Thyroid gland (tissue), 4 donors: Measurements from ENCODE around the gene EML1.

Source experiments
- POLR2A ChIP-seq, 2 donors: fragments of 450-650 bp; IDR thresholded peaks; one replicate each; pipeline ENCODE4 v1.6.1; 2017; ENCODE audit warnings: antibody characterized with exemption in 2 of 2, mild to moderate bottlenecking in 2 of 2, moderate library complexity in 1 of 2
- TF ChIP-seq, protein P1 (sequence below), 6 experiments: fragments of 200-600 bp in 3 of 6; fragments of 450-650 bp in 3 of 6; sonication (generic) in 3 of 6; IDR thresholded peaks; one replicate each; pipeline ENCODE4 v1.5.1; 2016 to 2019; ENCODE audit warnings: antibody characterized with exemption in 6 of 6, mild to moderate bottlenecking in 2 of 6, inconsistent platforms in 1 of 6, moderate library complexity in 1 of 6

DNA sequence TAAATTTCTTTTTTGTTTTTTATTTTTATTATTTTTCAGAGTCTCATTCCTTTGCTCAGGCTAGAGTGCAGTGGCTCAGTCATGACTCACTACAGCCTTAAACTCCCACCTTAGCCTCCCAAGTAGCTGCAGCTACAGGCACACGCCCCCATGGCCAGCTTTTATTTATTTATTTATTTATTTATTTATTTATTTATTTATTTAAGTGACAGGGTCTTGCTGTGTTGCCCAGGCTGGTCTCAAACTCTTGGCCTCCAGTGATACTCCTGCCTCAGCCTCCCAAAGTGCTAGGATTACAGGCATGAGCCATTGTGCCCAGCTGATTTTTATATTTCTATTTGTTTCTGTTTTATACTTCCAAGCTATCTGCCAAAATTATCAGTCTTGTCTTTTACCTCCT, 182.8 kb downstream of the EML1 start:
- TF ChIP-seq, protein P1, sequence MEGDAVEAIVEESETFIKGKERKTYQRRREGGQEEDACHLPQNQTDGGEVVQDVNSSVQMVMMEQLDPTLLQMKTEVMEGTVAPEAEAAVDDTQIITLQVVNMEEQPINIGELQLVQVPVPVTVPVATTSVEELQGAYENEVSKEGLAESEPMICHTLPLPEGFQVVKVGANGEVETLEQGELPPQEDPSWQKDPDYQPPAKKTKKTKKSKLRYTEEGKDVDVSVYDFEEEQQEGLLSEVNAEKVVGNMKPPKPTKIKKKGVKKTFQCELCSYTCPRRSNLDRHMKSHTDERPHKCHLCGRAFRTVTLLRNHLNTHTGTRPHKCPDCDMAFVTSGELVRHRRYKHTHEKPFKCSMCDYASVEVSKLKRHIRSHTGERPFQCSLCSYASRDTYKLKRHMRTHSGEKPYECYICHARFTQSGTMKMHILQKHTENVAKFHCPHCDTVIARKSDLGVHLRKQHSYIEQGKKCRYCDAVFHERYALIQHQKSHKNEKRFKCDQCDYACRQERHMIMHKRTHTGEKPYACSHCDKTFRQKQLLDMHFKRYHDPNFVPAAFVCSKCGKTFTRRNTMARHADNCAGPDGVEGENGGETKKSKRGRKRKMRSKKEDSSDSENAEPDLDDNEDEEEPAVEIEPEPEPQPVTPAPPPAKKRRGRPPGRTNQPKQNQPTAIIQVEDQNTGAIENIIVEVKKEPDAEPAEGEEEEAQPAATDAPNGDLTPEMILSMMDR (IDR thresholded peaks at IDR 0.05): no peak
- TF ChIP-seq POLR2A (IDR thresholded peaks at IDR 0.05): no peak
